Kidney capillary endothelial cell (primary cell): Measurements from ENCODE around the gene MTUS2.

Source experiments
- DNase-seq: peaks from one replicate; pipeline ENCODE4 v3.0.0-alpha.2; 2018; ENCODE audit warnings: low spot score

Gene MTUS2

GRCh38 chr13:29024783-29025182, 204.6 kb downstream of the MTUS2 start:
- DNase-seq, result no peak

GRCh38 chr13:29028868-29029267, 208.7 kb downstream of the MTUS2 start:
- DNase-seq, result no peak

- no peak for DNase-seq
Observed at GRCh38 chr13:29038700-29039099, 218.6 kb downstream of the MTUS2 start.

- DNase-seq, result no peak
Observed at GRCh38 chr13:29039212-29039611, 219.1 kb downstream of the MTUS2 start.

- DNase-seq, result no peak
Observed at GRCh38 chr13:29046588-29046987, 226.4 kb downstream of the MTUS2 start.

- DNase-seq, result no peak
Observed at GRCh38 chr13:29049524-29049923, 229.4 kb downstream of the MTUS2 start.

- no peak for DNase-seq
Observed at GRCh38 chr13:29050719-29051118, 230.6 kb downstream of the MTUS2 start.

GRCh38 chr13:29059800-29060199, 239.7 kb downstream of the MTUS2 start:
- DNase-seq, result no peak

GRCh38 chr13:29065142-29065541, 245.0 kb downstream of the MTUS2 start:
- DNase-seq, result no peak

- DNase-seq, result no peak
Observed at GRCh38 chr13:29067306-29067945, 247.3 kb downstream of the MTUS2 start.

- DNase-seq, result no peak
Observed at GRCh38 chr13:29073755-29074154, 253.6 kb downstream of the MTUS2 start.

- DNase-seq, result no peak
Observed at GRCh38 chr13:29077051-29077813, 257.1 kb downstream of the MTUS2 start.

GRCh38 chr13:29081036-29081435, 260.9 kb downstream of the MTUS2 start:
- DNase-seq, result no peak

GRCh38 chr13:29081697-29082440, 261.7 kb downstream of the MTUS2 start:
- no peak for DNase-seq

- no peak for DNase-seq
Observed at GRCh38 chr13:29099781-29100406, 279.8 kb downstream of the MTUS2 start.

- DNase-seq, result no peak
Observed at GRCh38 chr13:29100758-29101157, 280.6 kb downstream of the MTUS2 start.

GRCh38 chr13:29101409-29101808, 281.3 kb downstream of the MTUS2 start:
- no peak for DNase-seq

GRCh38 chr13:29101905-29102304, 281.8 kb downstream of the MTUS2 start:
- DNase-seq, result no peak

GRCh38 chr13:29103065-29103800, 283.1 kb downstream of the MTUS2 start:
- DNase-seq, result no peak

GRCh38 chr13:29104461-29104860, 284.3 kb downstream of the MTUS2 start:
- no peak for DNase-seq

- DNase-seq, result no peak
Observed at GRCh38 chr13:29105779-29106178, 285.6 kb downstream of the MTUS2 start.

GRCh38 chr13:29106651-29107050, 286.5 kb downstream of the MTUS2 start:
- DNase-seq, result no peak
